K562 (cell line): ENCODE measurements around the gene DNAH8. TPM values are rescaled to one million over a fixed set of nuclear protein-coding genes. Genes with fewer than 3 reads are reported as not detected.

Experiments
- AFF1 ChIP-seq, 2 experiments: fragments of 450-650 bp; IDR thresholded peaks; 2 replicates each; pipeline ENCODE4 v1.6.1; 2018; ENCODE audit warnings: mild to moderate bottlenecking in 2 of 2, low read depth in 1 of 2; ENCODE audit not compliant: partially characterized antibody in 2 of 2
- ELF4 ChIP-seq: fragments of 450-650 bp; formaldehyde crosslinking; IDR thresholded peaks from 2 replicates; pipeline ENCODE4 v1.4.0; 2022; ENCODE audit warnings: missing genetic modification characterization
- GATA2 ChIP-seq: sonication (generic); formaldehyde crosslinking; IDR thresholded peaks from 2 replicates; pipeline ENCODE4 v1.4.0; 2020; ENCODE audit warnings: mild to moderate bottlenecking, missing genetic modification reagents
- MLLT1 ChIP-seq, 2 experiments: fragments of 450-650 bp; IDR thresholded peaks; 2 replicates each; pipeline ENCODE4 v1.6.1; 2016
- MTA1 ChIP-seq: fragments of 450-650 bp; IDR thresholded peaks from 2 replicates; pipeline ENCODE4 v1.6.1; 2017; ENCODE audit warnings: borderline replicate concordance
- TRIM28 ChIP-seq: fragments of 450-650 bp; IDR thresholded peaks from 2 replicates; pipeline ENCODE4 v1.6.1; 2017
- ZNF134 ChIP-seq: fragments of 250-450 bp; sonication (Bioruptor Pico); conservative IDR thresholded peaks from 2 replicates; pipeline ENCODE4 v1.4.0; 2020
- ZNF280A ChIP-seq: fragments of 450-650 bp; IDR thresholded peaks from 2 replicates; pipeline ENCODE4 v1.6.1; 2018; ENCODE audit warnings: mild to moderate bottlenecking, low read depth; ENCODE audit not compliant: partially characterized antibody
- polyA plus RNA-seq, 8 experiments: library from polyadenylated mRNA; depleted of rRNA in 4 of 8; stranded (reverse) in 5 of 8; unstranded in 3 of 8; fragments of >200 nt; fragmentation: Nextera tagmentation in 2 of 8; fragmentation: Illumina TruSeq in 1 of 8; extraction: Ambion mirVana in 2 of 8; extraction: Trizol in 1 of 8; gene quantifications; 2 replicates each; pipeline versions ENCODE4 v1.2.1 to v1.2.3, GENCODE V29; 2011 to 2014; ENCODE audit warnings: inconsistent platforms in 1 of 8, missing spikeins in 1 of 8
- total RNA-seq, 7 experiments: library from RNA; depleted of rRNA in 6 of 7; stranded (reverse); fragments of >200 nt in 6 of 7; fragmentation: Illumina TruSeq in 2 of 7; extraction: Trizol in 2 of 7; gene quantifications; 2 replicates each; pipeline versions ENCODE4 v1.2.1 to v1.2.3, GENCODE V29; 2011 to 2021; ENCODE audit warnings: low replicate concordance in 1 of 7

Gene DNAH8
- total and polyA plus RNA-seq, 9 of the 15 experiments (the other 6 are each of a cell fraction or from before 2014, with no cell fraction given), result 1.2 to 4.2 (median 2.9) TPM

- TF ChIP-seq AFF1 (IDR thresholded peaks at IDR 0.05; ENCODE audit: low read depth in 1 of 2, partially characterized antibody in 2 of 2) (peak in 1 of 2 experiments; percentile 57), GATA2 (CRISPR knock-in tag) (0 out of 2 replicates have a peak, but pooled peaks have one; percentile 17), MTA1 (peak; percentile 44; the same call in 1 of the 2 replicates), ZNF134 (CRISPR knock-in tag) (0 out of 2 replicates have a peak, but pooled peaks have one; percentile 10), ZNF280A (peak; percentile 66), TRIM28 (peak; percentile 89), ELF4 (0 out of 2 replicates have a peak, but pooled peaks have one; percentile 13), MLLT1 (IDR thresholded peaks at IDR 0.05) (peak; percentile 34 to 37; a peak in 1 of 4 replicates)
These were observed 15.4 kb upstream of the DNAH8 start (continued) for GRCh38 chr6:38699702-38700101.
